C4-2B (cell line): ENCODE results near the gene EPHB3.

Experiments
- ZFX ChIP-seq: fragments of 450-650 bp; IDR thresholded peaks from 2 replicates; pipeline ENCODE4 v1.6.1; 2017
- TF ChIP-seq, protein P1 (sequence below): fragments of 450-650 bp; conservative IDR thresholded peaks from 2 replicates; pipeline ENCODE4 v1.5.1; 2017; ENCODE audit warnings: mild to moderate bottlenecking

DNA sequence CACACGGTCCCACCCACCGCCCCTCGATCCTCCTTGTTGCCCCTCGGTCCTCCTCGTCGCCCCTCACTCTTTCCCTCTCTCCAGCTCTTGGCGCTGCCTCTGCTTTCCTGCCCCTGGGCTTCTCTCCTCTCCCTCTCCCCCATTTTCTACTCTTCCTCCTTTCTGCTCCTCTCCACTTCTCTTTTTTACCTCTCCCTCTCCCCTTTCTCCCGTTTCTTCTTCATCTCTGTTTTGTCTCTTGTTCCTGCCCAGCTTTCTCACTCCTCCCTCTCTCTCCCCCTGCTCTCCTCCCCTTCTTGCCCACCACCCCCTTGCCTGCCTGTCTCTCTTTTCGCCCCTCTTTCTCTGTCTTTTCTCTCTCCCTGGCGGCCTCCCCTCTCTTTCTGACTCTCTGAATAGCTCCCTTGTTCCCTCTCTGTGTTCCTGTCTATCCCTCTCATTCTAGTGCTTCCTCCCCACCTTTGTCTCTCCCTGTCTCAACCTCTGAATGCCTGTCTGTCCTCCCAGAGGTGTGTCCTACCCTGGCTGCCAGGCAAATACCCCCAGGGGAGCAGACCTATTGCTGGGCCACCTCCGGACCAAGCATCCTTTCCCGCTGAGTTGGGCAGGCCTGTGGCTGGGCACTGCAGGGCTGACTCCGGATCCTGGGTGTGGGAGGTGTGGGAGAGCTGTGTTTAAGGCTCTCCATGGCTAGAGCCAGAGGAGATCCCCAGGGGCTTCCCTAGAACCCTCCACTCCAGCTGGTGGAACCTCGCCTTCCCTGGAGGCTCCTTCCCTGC, 41.0 kb downstream of the EPHB3 start:
- TF ChIP-seq, protein P1, sequence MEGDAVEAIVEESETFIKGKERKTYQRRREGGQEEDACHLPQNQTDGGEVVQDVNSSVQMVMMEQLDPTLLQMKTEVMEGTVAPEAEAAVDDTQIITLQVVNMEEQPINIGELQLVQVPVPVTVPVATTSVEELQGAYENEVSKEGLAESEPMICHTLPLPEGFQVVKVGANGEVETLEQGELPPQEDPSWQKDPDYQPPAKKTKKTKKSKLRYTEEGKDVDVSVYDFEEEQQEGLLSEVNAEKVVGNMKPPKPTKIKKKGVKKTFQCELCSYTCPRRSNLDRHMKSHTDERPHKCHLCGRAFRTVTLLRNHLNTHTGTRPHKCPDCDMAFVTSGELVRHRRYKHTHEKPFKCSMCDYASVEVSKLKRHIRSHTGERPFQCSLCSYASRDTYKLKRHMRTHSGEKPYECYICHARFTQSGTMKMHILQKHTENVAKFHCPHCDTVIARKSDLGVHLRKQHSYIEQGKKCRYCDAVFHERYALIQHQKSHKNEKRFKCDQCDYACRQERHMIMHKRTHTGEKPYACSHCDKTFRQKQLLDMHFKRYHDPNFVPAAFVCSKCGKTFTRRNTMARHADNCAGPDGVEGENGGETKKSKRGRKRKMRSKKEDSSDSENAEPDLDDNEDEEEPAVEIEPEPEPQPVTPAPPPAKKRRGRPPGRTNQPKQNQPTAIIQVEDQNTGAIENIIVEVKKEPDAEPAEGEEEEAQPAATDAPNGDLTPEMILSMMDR, result no peak
- TF ChIP-seq ZFX, result no peak
